ENCODE data around the gene IL12RB2.

Gene IL12RB2

DNA sequence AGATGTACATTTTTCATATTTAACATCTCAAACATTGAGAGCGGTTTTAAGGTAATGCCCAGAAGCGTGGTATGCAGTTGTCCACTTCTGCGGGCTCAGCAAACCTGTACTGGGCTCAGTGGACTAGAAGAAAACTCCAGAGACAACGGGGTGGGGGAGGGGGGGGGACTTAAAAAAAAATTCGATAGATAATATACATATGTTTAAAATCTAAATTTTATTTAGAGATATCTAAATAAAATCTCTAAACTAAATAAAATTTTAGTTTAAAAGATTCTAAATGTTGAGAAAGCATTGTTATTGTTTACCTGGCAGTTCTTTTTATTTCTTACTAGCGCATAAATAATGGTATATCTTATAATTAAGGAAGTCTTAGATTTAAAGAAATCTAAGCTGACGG, 1.1 kb upstream of the IL12RB2 start:
- TF ChIP-seq, protein P1, sequence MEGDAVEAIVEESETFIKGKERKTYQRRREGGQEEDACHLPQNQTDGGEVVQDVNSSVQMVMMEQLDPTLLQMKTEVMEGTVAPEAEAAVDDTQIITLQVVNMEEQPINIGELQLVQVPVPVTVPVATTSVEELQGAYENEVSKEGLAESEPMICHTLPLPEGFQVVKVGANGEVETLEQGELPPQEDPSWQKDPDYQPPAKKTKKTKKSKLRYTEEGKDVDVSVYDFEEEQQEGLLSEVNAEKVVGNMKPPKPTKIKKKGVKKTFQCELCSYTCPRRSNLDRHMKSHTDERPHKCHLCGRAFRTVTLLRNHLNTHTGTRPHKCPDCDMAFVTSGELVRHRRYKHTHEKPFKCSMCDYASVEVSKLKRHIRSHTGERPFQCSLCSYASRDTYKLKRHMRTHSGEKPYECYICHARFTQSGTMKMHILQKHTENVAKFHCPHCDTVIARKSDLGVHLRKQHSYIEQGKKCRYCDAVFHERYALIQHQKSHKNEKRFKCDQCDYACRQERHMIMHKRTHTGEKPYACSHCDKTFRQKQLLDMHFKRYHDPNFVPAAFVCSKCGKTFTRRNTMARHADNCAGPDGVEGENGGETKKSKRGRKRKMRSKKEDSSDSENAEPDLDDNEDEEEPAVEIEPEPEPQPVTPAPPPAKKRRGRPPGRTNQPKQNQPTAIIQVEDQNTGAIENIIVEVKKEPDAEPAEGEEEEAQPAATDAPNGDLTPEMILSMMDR (IDR thresholded peaks at IDR 0.05; ENCODE audit: control insufficient read depth, insufficient read depth, low read depth, low read length, missing control alignments), result no peak
- DNase-seq (ENCODE audit: low read depth), result no peak
- no peak overlapping the region for H3K4me3 ChIP-seq (ENCODE audit: control insufficient read depth, low read depth, low read length)

DNA sequence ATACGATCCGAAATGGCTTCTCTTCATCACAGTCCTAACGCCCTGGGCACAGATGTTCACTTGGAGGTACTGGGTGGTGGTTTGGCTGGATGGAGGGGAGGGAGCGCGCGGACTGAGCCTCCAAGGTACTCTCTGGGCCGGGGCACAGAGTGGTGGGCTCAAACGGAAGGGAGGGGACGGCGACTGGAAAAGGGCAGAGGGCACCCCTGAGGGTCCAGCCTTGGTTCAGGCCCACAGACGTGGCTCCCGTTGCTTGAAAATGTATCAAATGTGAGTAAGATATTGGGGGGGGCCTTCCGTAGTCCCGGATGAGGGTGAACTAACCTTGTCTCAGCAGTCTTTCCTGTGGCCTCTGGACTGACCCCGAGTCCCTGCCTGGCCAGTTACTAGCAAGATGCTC, 463 bp downstream of the IL12RB2 start:
- DNase-seq (ENCODE audit: low read depth), result no peak
- H3K4me3 ChIP-seq (ENCODE audit: control insufficient read depth, low read depth, low read length), result no peak overlapping the region; the same call in 1 of the 2 replicates
- TF ChIP-seq, protein P1 (IDR thresholded peaks at IDR 0.05; ENCODE audit: control insufficient read depth, insufficient read depth, low read depth, low read length, missing control alignments), result no peak

DNA sequence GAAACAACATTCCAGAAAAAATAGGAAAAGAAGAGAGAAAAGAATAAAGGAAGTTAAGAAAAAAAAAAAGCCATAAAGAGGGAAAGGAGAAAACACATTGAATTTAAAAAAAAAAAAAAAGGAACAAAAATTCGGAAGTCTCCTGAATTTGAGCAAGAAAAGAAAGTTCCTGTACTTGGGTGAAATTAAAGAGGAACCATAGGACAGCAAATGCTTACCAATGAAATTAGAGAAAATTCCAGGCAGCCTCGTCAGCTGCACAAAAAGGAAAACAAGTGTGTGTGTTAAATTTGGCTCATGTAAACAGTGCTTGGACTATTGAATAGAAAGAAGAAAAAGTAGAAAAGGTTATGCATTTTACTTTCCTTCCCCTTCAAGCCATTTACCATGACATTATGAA, 4.9 kb downstream of the IL12RB2 start:
- no peak overlapping the region for H3K4me3 ChIP-seq (ENCODE audit: control insufficient read depth, low read depth, low read length)
- DNase-seq (ENCODE audit: low read depth), result no peak
- TF ChIP-seq, protein P1 (IDR thresholded peaks at IDR 0.05; ENCODE audit: control insufficient read depth, insufficient read depth, low read depth, low read length, missing control alignments), result no peak

DNA sequence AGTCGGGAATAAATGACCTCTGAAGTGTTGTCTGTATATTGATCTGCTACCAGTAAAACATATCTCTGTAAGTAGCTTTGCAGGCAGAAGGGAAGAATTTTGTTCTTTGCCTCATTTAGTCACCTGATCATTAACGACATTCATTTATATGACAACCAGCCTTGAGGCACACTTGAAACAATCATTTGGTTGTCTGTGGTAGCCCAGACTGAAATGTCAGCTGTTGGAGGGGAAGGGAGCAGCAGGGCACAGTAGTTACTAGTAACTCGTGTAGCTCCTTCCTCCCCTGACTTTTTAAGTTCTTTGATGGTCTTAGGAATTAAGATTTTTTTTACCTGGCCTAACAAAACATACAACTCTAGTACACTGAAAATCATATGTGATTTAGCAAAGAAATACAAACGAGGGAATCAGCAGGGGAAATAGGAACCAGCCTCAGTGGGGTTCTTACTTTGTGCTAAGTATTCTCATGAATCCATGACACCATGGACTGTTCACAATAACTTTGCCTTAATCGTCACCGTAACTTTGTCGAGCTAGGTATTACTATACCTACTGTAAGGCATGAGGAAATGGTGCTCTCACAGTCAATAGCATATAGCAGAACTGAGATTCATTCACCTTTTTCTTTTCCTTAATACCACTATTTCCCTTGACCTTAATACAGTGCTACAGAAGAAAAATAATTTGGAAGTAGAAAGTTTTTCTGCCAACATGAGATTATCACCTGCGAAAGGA, 6.4 kb downstream of the IL12RB2 start:
- TF ChIP-seq, protein P1 (IDR thresholded peaks at IDR 0.05; ENCODE audit: control insufficient read depth, insufficient read depth, low read depth, low read length, missing control alignments), result no peak
- no peak overlapping the region for H3K4me3 ChIP-seq (ENCODE audit: control insufficient read depth, low read depth, low read length)
- no peak for DNase-seq (ENCODE audit: low read depth)

DNA sequence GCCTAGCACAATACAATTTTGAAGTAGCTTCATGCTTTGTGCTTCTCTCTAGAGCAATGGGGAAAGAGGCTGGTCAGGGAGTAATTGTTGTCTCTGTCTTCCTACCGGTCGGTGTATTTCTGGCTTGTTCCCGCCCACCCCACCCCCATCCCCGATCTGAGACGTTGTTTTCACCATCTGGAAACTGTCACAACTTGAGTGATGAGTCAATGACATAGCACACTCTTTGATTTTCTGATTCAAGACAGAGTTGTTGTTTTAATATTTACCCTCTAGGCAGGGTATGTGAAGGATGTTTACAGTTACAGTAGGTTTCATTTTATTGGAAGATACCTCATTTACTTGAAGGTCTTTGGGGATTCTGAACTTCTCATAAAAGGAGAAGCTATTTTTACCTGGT, 7.0 kb downstream of the IL12RB2 start:
- no peak overlapping the region for H3K4me3 ChIP-seq (ENCODE audit: control insufficient read depth, low read depth, low read length)
- DNase-seq (ENCODE audit: low read depth), result no peak
- TF ChIP-seq, protein P1 (IDR thresholded peaks at IDR 0.05; ENCODE audit: control insufficient read depth, insufficient read depth, low read depth, low read length, missing control alignments), result no peak

DNA sequence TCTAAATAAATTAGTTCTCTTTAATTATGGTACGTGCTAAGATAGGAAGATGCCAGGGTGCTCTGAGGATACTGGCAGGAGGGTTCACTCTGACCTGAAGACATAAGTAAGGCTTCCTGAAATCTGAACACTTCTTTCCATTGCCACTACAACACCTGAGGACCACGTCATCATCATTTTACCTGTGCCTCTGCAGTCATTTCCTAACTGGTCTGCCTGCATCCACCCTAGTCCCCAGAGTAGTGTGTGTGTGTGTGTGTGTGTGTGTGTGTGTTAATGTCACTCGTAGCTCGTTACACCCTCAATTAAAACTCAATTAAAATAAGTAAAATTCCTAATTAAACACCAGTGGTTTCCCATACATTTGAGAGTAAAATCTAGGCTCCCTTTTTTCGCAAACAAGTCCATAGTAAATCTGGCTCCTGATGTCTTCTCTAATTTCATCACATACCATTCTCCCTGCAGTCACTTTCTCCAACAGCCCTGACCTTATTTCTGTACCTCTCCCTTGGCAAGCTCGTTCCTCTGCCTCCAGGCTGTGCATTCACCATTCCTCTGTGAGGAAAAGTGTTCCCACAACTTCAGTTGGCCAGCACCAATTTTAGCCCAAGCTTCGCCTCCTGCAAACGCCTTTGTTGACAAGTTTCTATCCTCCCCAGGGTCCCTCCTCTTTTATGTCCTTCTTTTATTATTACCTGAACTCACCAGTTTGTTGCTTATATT, 8.7 kb downstream of the IL12RB2 start:
- no peak overlapping the region for H3K4me3 ChIP-seq (ENCODE audit: control insufficient read depth, low read depth, low read length)
- DNase-seq (ENCODE audit: low read depth), result no peak
- TF ChIP-seq, protein P1 (IDR thresholded peaks at IDR 0.05; ENCODE audit: control insufficient read depth, insufficient read depth, low read depth, low read length, missing control alignments), result no peak
